Fibroblast of the aortic adventitia (primary cell): ENCODE data around the gene PPM1H. TPM values are rescaled to one million over a fixed set of nuclear protein-coding genes. Genes with fewer than 3 reads are reported as not detected.
A peak's percentile ranks its signal among the peaks of the same experiment; 100 is the strongest.

Experiments
- DNase-seq: peaks from one replicate; pipeline ENCODE4 v3.0.0-alpha.2; 2010; ENCODE audit warnings: low read depth
- H3K4me3 ChIP-seq: 2 replicates; pipeline ENCODE4 v1.5.1; 2011; ENCODE audit warnings: low read depth, mild to moderate bottlenecking, control low read depth, low read length, moderate library complexity
- CTCF ChIP-seq: IDR thresholded peaks from 2 replicates; pipeline ENCODE4 v1.5.1; 2011; ENCODE audit warnings: mild to moderate bottlenecking, low read length, control low read depth, inconsistent platforms; ENCODE audit not compliant: insufficient read depth
- total RNA-seq: library from RNA; depleted of rRNA; stranded (reverse); fragments of >200 nt; gene quantifications from 2 replicates; pipeline ENCODE4 v1.2.3, GENCODE V29; 2012; ENCODE audit warnings: low replicate concordance

Gene PPM1H
- total RNA-seq, 1 donor = 1.3 TPM

- TF ChIP-seq CTCF = no peak
- no peak for DNase-seq
- H3K4me3 ChIP-seq = no peak overlapping the region
Observed at GRCh38 chr12:62776997-62777396, 158.0 kb downstream of the PPM1H start.

GRCh38 chr12:62776575-62776974, 158.4 kb downstream of the PPM1H start:
- no peak overlapping the region for H3K4me3 ChIP-seq
- TF ChIP-seq CTCF = no peak
- no peak for DNase-seq

- no peak overlapping the region for H3K4me3 ChIP-seq
- DNase-seq = no peak
- no peak for TF ChIP-seq CTCF
Observed at GRCh38 chr12:62774794-62775193, 160.2 kb downstream of the PPM1H start.

GRCh38 chr12:62772416-62772955, 162.5 kb downstream of the PPM1H start:
- DNase-seq = peak; percentile 28
- TF ChIP-seq CTCF = no peak
- H3K4me3 ChIP-seq = no peak overlapping the region

GRCh38 chr12:62771828-62772227, 163.1 kb downstream of the PPM1H start:
- no peak overlapping the region for H3K4me3 ChIP-seq
- TF ChIP-seq CTCF = no peak
- no peak for DNase-seq

GRCh38 chr12:62770381-62770780, 164.6 kb downstream of the PPM1H start:
- H3K4me3 ChIP-seq = no peak overlapping the region
- TF ChIP-seq CTCF = no peak
- DNase-seq = no peak

- TF ChIP-seq CTCF = no peak
- H3K4me3 ChIP-seq = no peak overlapping the region
- DNase-seq = no peak
Observed at GRCh38 chr12:62769076-62769619, 165.8 kb downstream of the PPM1H start.
